EL (cell line): ENCODE data around the gene PRDM16.

Experiments
- DNase-seq: peaks from one replicate; pipeline ENCODE4 v3.0.0-alpha.2; 2016

The PRDM16 gene

DNA sequence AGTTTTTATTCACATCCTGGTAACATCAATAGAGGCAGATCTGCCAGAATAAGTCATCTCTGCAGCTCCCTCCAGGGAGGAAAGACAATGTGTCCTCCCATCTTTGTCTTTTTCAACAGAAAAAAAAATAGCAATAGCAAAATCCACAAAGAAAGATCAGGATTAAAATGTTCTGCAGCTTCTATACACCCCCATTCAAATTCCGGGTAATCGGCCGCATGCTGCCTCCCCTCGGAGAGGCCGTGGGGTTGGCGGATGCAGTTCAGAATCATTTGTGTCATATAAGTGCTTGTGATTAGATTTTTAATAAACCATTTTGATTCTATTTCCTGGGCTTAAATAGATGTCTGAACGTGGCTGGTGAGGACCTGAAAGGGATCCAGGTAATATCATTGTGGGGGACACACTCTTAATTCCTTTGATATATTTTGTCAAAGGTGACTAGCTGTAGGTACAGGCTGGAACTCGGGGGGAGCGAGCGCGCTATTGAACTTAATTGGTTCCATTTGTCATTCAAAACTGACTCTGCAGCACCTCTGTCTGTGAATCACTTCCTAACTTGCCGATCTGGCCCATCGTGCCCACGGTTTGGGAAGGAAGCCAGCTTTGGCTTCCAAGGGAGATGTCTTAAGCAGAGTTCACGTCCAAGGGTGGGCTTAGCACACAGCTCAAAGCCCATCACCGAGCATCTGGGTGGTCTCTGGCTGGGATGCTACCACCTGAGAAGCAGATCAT, 299.9 kb downstream of the PRDM16 start:
- peak; percentile 22 for DNase-seq

DNA sequence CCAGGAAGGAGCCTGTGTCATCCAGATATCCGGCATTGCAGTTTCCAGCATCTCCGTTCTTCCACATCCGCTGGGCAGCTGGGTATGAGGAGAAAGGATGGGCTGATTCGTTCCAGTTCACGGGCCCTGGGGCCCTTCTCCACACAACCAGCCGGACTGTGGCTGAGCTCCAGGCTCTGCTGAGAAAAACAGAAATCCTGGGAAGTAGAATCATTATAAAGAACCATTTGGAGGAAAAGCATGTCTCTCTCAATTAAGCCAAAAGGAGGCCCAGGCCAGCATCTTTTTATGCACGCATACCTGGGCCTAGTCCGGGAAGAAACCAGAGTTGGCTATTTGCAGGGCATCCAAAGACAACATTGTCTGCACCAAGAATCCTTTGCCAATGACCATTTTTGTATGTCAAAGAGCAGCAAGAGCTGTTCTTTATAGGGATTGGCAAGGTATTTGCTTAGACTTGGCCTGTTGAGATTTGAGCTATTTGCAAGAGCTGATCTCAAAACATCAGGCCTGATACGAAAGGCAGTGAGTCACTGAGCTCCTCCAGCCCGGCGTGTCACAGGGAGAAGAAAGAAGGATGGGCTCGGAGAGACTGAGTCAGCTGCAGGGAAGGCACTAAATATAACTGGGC, 300.6 kb downstream of the PRDM16 start:
- peak; percentile 65 for DNase-seq

DNA sequence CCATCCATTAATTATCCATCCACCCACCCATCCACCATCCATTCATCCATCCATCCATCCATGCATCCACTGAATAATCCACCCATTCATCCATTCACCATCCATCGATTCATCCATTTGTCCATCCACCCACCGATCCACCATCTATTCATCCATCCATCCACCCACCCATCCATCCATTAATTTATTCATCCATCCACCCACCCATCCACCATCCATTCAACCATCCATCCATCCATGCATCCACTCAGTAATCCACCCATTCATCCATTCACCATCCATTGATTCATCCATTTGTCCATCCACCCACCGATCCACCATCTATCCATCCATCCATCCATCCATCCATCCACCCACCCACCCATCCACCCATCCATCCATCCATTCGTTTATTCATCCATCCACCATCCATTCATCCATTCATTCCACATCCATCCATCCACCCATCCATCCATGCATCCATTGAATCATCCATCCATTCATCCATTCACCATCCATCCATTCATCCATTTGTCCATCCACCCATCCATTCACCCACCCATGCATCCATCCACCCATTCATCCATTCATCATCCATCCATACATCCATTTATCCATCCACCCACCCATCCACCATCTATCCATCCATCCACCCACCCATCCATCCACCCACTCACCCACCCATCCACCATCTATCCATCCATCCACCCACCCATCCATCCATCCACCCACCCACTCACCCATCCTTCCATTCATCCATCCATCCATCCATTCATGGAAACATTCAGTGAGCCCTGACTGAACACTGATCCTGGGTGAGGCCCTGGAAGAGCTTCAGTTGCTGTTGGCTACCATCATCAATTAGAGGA, 302.1 kb downstream of the PRDM16 start:
- no peak for DNase-seq

DNA sequence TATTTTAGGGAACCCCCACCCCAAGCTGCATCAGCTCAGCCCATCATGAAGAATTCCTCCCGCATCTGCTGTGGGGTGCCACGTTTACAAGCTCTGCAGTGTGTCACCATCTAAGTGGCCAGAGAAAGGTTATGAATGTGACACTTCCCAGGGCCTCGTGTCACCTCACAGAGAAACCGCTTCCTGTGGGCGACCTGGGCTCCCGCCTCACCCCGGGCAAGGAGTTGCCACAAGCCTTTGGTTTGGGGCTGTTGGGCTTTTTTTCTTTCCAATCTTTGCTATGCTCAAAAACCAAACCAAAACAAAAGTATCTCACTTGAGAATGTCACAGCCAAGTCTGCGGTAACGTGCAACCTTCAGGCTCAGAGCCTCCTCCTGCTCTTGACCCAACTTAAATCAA, 303.3 kb downstream of the PRDM16 start:
- no peak for DNase-seq

DNA sequence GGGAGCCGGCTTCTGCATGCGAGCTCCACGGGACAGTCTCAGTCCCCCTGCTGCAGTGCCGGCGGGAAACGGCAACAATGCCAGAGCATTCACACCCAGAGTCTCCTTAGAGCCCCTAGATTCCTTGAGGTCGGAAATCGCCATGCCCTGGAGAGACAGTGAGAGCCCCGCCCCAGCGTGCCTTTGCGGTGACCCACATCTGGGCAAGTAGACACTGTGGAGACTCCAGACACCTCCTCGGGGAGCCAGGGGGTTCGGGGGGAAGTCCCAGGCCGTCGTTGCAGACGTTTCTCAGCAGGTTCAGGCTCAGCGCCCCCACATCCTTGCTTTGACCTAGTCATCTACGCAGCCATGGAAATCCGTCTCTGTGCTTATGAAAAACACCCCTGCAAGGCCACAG, 304.2 kb downstream of the PRDM16 start:
- DNase-seq: no peak

DNA sequence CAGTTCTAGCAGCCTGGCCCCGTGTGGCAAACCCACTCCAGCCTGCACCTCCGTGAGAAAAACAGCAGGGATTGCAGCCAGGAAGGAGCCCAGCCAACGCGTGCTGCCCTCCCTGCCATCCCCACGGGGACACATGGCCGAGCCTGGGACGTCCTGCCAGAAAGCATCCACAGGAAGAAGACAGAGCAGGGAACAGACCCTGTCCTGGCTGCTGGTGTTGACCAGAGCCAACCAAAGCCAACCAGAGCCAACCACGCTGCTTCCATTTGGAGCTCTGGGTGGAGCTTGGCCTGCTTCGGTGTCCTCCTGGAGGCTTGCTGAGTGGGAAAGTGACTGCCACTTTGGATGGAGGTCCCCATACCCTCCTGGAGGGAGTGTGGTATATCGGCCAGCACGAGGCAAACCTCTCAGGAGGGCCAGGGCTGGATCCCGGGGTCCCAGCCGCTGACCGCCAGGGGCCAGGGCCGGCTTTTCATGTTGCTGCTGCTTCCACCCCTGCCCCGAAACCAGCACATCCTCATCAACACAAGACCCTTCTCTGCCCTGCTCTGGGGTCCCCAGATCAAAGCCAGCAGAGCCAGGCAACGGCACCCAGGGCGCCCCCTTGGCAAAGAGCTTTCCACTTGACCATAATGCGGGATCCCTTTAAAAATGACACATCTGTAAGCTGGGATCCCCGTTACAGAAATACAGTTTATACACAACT, 304.9 kb downstream of the PRDM16 start:
- no peak for DNase-seq

DNA sequence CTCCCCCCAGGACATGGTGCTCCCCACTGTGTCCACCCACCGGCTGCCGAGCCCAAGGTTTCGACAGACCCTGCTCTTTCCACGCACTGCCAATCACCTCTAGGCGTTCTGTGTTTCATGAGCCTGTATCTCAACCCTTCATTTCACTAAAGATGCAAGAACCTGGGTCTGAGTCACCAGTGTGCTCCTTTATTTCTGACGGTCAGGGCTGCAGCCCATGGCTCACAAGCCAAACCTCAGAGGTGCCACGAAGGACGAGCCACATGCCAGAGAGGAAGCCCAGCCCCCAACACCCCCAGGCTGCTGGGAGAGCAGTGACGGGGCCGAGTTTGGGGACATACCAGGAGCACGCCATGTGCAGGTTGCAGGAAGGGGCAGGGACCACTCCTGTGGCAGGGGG, 306.2 kb downstream of the PRDM16 start:
- no peak for DNase-seq

DNA sequence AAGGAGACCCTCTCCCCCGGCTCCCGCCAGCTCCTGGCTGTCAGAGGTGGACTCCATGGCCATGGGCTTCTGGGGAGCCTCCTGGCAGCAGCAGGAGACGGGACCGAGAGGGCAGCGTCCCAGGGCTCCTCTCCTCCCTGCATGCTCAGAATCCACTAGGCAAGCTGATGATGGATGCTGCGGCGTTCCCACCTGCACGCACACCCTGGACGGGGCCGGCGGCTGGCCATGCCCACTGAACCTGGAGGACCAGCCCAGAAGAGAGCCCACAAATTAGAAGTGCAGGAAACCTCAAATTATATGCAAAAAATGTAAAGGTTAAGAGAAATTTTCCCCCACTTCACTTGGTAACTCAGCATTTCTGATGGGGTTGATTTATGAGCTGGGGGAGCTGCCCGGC, 308.2 kb downstream of the PRDM16 start:
- DNase-seq: no peak

DNA sequence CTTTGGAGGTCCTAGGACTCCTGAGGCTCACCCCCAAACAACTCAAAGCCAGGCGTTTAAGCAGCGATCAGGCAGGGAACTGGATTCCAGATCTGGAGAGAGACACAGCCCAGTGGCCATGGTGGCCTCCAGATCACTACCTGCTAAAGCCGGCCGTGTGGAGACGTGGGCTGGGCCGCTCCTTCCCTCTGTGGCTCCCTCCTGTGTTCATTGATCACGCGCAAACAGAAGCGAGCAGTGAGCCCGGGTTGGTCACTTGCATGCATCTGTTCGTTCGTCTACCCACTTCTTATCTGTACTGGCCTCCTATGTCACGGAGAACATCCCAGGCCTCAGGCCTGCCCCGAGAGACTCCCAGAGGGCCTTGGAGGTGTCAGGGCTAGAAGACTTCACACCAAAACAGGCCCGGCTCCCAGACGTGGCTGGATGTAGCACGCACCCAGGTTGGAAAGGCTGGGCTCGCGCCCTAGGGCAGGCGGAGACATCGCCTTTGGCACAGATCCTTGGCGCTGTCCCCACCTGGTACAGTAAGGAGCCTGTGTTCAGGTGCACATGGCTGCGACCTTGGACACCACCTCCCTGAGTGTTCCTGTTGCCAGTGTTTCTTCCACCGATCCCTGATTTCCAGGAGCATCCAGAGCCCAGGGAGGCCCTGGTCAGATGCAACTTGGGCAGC, 308.7 kb downstream of the PRDM16 start:
- DNase-seq: no peak

DNA sequence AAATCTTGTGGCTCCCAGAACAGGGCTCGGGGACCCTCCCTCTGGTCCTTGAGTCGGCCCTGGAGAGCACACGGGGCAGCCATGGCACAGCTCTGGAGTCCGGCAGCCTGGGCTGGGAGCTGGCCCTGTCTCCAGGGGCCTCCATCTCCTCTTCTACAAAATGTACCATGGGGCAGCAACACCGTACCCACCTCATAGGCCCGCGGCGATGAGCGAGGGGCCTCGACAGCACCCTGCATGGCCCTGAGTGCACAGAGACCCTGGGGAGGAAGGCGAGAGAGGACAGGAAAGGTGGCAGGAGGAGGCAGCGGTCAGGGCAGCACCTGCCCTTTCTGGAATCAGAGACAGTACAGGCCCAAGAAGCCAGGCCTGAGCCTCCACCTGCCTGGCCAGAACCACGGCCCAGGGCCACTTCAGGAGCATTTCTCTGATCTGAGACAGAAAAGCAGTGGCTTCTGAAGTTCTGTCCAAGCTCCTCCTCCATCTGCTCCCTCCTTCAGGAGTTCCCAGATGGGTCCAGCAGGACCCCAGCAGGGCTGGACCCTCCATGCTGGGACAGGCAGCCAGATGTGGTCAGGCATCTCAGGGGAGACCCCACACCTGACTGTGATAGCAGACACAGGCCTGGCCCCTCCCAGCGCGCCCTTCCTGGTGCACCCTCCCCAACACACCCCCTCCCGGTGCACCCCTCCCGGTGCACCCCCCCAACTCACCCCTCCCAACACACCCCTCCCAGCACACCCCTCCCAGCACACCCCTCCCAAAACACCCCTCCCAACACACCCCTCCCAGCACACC, 309.6 kb downstream of the PRDM16 start:
- no peak for DNase-seq

DNA sequence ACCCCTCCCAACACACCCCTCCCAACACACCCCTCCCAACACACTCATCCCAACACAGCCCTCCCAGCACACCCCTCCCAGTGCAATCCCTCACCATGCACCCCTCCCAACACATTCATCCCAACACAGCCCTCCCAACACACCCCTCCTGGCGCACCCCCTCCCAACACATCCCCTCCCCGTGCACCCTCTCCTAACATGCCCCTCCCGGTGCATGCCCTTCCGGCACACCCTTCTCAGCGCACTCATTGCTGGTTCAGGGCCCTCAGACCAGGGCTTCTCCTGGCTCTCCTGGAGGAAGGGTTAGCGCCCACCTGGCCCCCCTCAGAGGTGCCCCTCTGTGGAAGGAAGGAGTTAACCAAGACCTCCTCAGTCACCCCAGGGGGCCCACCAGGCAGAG, 310.9 kb downstream of the PRDM16 start:
- no peak for DNase-seq

DNA sequence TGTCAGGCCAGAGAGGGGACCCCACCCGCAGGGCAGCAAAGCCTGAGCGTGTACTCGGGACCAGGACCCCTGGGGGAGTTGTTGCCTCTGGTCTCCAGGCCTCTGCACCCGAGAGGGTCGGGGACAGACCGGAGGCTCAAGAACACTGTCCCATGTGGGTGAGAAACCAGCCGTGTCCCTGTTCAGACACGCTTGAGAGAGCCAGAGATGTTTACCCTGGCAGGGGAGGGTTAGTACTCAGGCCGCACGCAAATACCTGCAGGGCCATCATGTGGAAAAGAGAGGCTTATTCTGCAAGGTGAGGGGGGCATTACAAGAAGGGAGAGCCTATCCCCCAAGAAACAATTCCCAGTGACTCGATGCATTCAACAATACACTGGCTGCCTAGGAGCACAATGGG, 311.5 kb downstream of the PRDM16 start:
- DNase-seq: no peak

DNA sequence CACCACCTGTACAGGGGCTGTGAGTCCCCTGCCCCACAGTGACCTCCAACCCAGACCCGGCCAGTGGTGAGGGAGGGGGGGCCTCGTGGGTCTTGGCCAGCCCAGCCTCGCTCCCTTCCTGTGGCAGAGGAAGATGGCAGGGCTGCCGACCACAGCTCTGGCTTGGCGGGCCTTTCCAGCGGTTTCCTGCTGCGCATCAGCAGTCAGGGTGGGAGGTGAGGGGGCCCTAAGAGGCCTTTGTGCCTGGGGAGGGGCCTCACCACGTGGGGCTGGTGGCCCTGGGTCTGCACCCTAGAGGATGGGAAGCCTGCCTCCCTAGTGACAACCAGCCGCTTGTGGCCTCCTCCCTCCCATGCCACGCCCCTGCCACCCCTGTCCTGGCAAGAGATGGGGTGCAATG, 312.9 kb downstream of the PRDM16 start:
- DNase-seq: no peak

DNA sequence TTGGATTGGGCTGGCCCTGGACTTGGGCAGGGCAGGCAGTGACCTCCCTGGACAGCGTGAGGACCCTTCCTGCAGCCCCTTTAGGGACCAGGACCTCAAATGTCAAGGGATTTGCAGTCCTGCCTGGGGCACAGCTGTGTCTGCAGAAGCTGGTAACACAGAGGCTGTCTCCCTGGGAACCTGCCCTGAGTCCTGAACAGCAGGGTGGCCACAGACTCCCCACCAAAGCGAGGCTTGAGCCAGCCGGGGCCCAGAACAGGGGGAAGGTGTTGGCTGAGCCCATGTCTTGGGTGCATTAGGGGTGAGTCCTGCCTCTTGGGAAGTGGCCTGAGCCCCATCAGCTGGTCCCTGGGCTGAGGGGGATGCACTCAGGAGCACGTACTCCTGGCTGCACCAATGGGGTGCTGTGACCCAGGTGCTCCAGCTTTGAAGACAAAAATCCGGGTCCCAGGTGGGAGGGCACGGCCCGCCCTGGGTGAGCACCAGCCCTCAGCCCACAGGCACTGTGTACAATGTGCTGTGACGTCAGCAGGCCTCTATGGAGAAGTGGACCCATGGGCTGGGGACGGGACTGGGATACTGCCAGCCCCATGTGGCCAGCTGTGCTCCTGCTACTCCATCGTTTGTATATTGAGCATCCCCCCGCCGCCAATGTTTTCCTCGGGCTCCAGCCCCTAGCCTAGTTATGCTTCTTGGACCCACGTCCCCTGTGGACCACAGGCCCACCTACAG, 313.5 kb downstream of the PRDM16 start:
- no peak for DNase-seq

DNA sequence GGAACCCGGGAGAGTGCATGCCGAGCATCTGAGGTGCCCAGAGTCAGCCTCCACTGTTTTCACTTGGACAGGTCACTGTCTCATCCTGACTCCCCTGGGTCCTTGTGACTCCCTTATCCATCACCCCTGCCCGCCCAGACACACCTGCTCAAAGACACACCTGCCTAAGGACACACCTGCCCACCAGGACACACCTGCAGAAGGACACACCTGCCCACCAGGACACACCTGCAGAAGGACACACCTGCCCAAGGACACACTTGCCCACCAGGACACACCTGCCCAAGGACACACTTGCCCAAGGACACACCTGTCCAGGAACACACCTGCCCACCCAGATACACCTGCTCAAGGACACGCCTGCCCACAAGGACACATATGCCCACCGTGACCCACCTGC, 314.7 kb downstream of the PRDM16 start:
- no peak for DNase-seq

DNA sequence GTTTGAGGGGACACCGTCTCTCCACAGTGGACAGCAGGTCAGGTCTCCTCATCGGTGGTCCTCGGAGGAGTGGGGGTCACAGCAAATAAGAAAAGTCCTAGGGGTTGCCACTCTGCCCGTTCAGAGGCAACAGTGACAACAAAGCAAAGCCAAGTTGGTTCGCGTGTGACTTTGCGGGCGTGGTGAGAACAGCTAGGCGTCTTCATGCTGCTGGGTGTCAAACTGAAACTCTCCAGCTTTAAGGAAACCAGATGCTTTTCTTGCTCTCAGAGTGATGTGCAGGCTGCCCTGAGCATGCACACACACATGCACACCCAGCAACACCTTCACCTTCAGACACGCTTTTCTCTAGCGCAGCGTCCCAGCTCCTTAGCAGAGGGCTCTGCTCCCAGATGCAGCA, 315.4 kb downstream of the PRDM16 start:
- no peak for DNase-seq

DNA sequence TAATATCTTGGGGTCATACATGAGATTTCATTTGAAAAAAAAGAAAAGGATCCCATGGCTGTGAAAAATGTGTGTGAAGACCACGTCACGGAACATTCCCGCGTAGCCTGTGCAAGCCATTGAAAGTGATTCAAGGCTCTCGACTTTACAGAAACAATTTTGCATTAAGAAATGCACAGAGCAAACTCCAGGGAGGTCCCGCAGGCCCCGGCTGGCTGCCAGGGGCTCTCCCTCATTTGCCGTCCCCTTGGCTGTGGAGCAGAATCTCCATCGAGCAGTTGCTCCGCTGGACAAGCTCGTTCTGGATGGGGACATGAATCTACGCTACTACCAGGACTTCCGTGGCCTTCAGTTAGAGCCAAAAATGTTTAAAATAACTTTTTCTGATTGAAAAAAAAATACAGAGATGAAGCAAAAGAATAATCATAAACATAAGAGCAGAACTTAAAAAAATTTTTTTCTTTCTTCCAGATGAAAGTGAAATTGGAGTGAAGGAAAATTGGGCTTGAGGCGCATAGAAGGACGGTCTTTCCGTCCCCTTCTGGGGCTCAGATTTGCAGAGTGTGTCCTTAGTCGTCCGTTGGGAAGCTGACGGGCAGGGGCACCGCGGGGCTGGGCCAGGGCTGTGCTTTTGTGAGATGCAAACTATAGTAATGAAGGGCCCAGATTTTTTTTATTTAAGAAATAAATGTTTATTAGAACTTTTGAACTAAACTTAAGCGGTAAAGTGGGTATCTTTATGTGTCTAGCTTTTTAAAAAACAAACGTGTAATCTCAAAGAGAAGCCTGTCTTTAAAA, 317.4 kb downstream of the PRDM16 start:
- DNase-seq: no peak

DNA sequence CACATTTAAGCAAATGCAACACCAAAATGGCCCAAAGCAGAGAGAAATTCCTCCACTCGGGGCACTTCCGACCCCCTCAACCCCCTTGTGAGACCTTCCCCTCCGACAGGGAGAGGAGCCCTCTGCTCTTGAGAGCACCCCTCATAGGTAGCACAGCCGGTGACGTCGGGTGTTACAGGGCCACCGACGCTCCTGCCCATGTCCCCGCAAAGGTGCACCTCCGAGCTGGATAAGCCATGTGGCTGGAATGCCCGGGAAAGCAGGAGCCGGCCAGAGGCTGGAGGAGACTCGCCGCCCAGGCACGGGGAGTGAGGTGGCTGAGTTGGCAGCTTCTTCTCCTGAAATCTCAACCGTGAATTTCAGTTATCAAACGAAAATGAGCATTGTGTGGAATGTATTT, 318.4 kb downstream of the PRDM16 start:
- no peak for DNase-seq

DNA sequence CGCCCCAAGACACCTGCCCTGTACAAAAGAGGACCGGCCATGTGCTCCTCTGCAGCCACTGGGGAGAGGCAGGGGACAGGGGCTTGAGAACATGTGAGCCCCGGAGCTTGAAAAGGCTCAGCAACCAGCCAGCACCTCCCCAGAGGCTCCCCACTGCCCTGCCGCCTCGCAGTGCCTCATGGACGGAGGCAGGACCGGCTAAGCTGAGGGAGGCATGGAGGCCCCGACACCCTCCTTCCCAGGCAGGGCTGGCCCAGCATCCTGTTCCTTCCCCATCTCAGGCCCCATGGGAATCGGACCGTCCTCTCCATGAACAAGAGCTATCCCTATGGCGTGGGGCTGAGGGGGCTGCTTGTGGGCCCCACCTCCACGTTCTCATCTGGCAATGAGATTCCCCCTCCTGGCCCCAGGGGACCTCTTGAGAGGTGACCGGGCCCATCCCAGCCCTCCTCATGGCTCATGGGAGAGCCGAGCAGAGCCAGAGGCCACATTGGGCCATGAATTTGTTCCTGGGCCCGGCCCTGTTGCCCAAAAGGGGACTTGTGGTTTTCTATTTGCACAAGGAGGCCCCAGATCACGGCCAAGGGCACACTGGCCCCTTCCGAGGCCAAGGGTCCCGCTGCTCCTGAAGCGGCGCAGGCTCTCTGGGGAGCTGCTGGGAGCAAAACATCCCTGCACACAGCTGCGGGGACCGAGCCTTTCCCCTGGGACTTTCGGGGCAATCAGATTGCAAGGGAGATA, 320.3 kb downstream of the PRDM16 start:
- DNase-seq: no peak

DNA sequence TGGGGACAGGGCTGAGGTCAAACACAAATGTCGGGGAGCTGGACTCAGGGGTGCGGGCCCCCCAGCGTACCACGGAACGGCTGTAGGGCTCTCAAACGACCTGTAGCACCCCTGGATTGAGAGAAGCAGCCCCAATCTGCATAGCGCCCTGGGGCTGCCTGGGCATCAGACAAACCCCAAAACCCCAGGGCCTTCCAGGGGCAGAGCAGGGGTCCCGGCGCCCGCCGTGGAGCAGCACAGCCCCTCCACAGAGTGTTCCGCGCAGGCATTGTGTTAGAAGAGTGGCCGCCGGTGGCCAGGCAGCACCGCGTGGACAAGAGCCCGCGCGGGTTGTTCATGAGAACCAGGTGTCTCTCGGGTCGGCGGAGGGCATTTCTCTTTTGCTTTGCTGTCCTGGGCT, 321.3 kb downstream of the PRDM16 start:
- DNase-seq: no peak
